Nephron progenitor cell (in vitro differentiated cells): ENCODE measurements around the gene KLHL5.

Experiments
- DNase-seq: peaks from one replicate; pipeline ENCODE4 v3.0.0; 2021
- H3K27ac Mint-ChIP-seq: 2 replicates; pipeline ENCODE4 v1.8.0; 2021; ENCODE audit warnings: mild to moderate bottlenecking, moderate library complexity, mixed read lengths
- H3K27me3 Mint-ChIP-seq: 2 replicates; pipeline ENCODE4 v1.8.0; 2021; ENCODE audit warnings: mild to moderate bottlenecking, low read depth, mixed read lengths; ENCODE audit not compliant: poor library complexity
- H3K36me3 Mint-ChIP-seq: 2 replicates; pipeline ENCODE4 v1.8.0; 2021; ENCODE audit warnings: low read depth, mixed read lengths
- H3K4me1 Mint-ChIP-seq: 2 replicates; pipeline ENCODE4 v1.8.0; 2021; ENCODE audit warnings: mixed read lengths
- H3K4me3 Mint-ChIP-seq: 2 replicates; pipeline ENCODE4 v1.8.0; 2021; ENCODE audit warnings: mild to moderate bottlenecking, moderate library complexity, mixed read lengths
- H3K9me3 Mint-ChIP-seq: 2 replicates; pipeline ENCODE4 v1.8.0; 2021; ENCODE audit warnings: mild to moderate bottlenecking, moderate library complexity, mixed read lengths
- CTCF ChIP-seq: fragments of 200-600 bp; sonication (generic); IDR thresholded peaks from 2 replicates; pipeline ENCODE4 v1.5.0; 2021; ENCODE audit warnings: antibody characterized with exemption

KLHL5 gene

DNA sequence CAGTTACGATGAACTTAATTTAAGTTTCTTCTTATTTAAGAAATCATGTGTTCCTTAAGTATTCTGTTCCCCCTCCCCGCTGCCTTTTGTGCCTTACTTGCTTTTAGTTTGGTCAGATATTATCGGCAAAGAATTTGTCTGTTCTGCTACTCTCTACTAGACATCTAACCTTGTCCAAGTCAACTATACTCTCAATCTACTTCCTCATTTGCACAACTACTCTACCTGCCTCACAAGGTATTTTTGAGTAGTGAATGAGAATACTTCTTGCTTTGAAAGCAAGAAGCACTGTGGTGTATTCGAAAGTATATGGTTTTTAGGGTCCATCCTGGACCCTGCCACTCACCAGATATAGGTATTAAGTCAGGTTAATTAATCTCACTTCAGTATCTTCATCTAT is 8.0 kb upstream of the KLHL5 start:
- Mint-ChIP-seq H3K4me3 (no peak overlapping the region), H3K9me3 (no peaks in the 10 kb centered on the region), H3K4me1 (peaks cover 17% of the 10 kb centered on the region), H3K27ac (peak overlapping the region; percentile 1), H3K27me3 (no peaks in the 10 kb centered on the region), H3K36me3 (no peaks in the 10 kb centered on the region)
- no peak for TF ChIP-seq CTCF
- no peak for DNase-seq

DNA sequence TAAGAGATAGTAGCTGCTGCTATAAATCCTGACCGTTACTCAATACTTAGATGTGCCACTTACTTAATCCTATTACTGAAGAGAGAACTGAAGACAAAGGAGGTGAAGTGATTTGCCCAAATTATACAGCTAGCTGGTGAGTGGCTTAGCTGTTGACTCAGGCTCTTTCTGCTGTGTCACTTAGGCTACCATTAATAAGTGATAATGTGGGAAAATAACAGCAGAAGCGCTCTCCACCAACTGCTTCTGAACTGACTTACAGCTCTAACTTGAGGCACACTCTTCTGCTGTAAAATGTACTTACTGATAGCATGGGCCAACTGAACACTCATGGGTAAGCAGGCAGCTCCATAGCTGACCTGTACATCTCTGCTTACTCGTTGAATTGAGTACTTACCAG is 7.5 kb upstream of the KLHL5 start:
- no peak overlapping the region for H3K4me3 Mint-ChIP-seq
- H3K27me3 Mint-ChIP-seq: no peaks in the 10 kb centered on the region
- no peaks in the 10 kb centered on the region for H3K9me3 Mint-ChIP-seq
- H3K27ac Mint-ChIP-seq: no peak overlapping the region
- no peak for TF ChIP-seq CTCF
- peaks cover 17% of the 10 kb centered on the region for H3K4me1 Mint-ChIP-seq
- DNase-seq: no peak
- no peaks in the 10 kb centered on the region for H3K36me3 Mint-ChIP-seq

GRCh38 chr4:39056023-39056422 is 6.0 kb upstream of the KLHL5 start:
- Mint-ChIP-seq H3K9me3 (no peaks in the 10 kb centered on the region), H3K36me3 (no peaks in the 10 kb centered on the region), H3K4me1 (peaks cover 21% of the 10 kb centered on the region), H3K27me3 (no peaks in the 10 kb centered on the region), H3K27ac (no peak overlapping the region), H3K4me3 (no peak overlapping the region)
- TF ChIP-seq CTCF: no peak
- DNase-seq: no peak

DNA sequence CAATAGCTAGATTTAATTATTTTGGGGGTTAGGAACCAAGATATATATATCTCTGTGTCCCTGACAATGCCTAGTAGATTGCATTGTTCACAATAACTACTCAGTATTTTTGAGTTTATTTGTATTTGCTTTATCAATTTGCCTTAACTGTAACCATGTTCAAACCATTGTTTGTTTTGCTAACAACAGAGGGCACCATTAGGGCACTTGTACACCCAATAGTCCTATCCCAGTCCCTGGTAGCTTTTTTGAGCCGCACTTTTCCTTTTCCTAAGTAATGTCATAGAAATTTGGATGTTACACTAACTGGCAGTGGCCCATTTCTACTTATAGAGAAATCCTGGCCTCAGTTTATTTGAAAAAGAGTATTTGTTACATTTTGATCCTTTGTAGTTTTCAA is 575 bp upstream of the KLHL5 start:
- H3K27ac Mint-ChIP-seq: no peak overlapping the region
- peaks cover 29% of the 10 kb centered on the region for H3K4me1 Mint-ChIP-seq
- no peak overlapping the region for H3K4me3 Mint-ChIP-seq
- no peaks in the 10 kb centered on the region for H3K27me3 Mint-ChIP-seq
- no peaks in the 10 kb centered on the region for H3K36me3 Mint-ChIP-seq
- DNase-seq: no peak
- no peak for TF ChIP-seq CTCF
- H3K9me3 Mint-ChIP-seq: no peaks in the 10 kb centered on the region

DNA sequence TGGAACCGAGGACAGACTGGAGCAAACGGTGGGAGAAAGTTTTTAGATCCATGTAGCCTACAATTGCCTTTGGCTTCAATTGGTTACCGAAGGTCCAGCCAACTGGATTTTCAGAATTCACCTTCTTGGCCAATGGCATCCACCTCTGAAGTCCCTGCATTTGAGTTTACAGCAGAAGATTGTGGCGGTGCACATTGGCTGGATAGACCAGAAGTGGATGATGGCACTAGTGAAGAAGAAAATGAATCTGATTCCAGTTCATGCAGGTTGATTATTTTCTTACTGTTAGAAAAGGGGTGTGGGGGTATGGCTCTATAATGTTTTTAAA is 702 bp downstream of the KLHL5 start:
- H3K4me1 Mint-ChIP-seq: peaks cover 38% of the 10 kb centered on the region
- H3K4me3 Mint-ChIP-seq: peak overlapping the region; percentile 30
- no peaks in the 10 kb centered on the region for H3K27me3 Mint-ChIP-seq
- no peak for DNase-seq
- no peak for TF ChIP-seq CTCF
- H3K36me3 Mint-ChIP-seq: no peaks in the 10 kb centered on the region
- H3K27ac Mint-ChIP-seq: no peak overlapping the region
- no peaks in the 10 kb centered on the region for H3K9me3 Mint-ChIP-seq

- H3K36me3 Mint-ChIP-seq: no peaks in the 10 kb centered on the region
- no peak for DNase-seq
- no peak overlapping the region for H3K27ac Mint-ChIP-seq
- no peak overlapping the region for H3K4me3 Mint-ChIP-seq
- no peak for TF ChIP-seq CTCF
- H3K4me1 Mint-ChIP-seq: peaks cover 38% of the 10 kb centered on the region
- H3K27me3 Mint-ChIP-seq: no peaks in the 10 kb centered on the region
- H3K9me3 Mint-ChIP-seq: no peaks in the 10 kb centered on the region
Measured at GRCh38 chr4:39063430-39063829, 1.4 kb downstream of the KLHL5 start.
